GM12892 (cell line): ENCODE data around the gene NDUFA3.

Experiments used
- POLR2A ChIP-seq: IDR thresholded peaks from 2 replicates; pipeline ENCODE4 v1.6.1; 2011; ENCODE audit warnings: low read depth, low read length, control low read depth
- POLR2AphosphoS5 ChIP-seq: IDR thresholded peaks from 2 replicates; pipeline ENCODE4 v1.6.1; 2011; ENCODE audit warnings: low read depth, low read length, control low read depth
- TAF1 ChIP-seq: IDR thresholded peaks from 2 replicates; pipeline ENCODE4 v1.6.1; 2011; ENCODE audit warnings: low read depth, mild to moderate bottlenecking, control low read depth, low read length, borderline replicate concordance

DNA sequence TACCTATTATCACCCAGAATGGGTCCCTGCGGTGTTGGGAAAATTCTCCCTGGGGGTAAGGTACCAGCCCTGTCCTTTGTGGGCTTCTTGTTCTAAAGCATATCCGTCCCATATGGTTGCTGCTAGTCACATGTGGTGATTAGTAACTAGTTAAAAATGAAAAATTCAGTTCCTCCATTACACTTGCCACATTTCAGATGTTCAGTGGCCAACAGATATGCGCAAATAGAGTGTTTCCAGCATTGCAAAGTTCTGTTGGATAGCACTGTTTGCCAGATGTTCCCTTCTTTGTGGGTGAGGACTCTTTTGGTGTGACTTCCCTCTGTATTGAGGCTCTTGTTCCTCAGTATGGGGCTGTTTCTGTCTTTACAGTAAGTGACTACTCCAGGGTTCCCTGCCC is 38.7 kb downstream of the NDUFA3 start:
- TF ChIP-seq TAF1, result no peak
- no peak for TF ChIP-seq POLR2A
- no peak for TF ChIP-seq POLR2AphosphoS5
